NT2/D1 (cell line): ENCODE data around the gene ATXN10.

Source experiments
- DNase-seq: peaks from one replicate; pipeline ENCODE4 v3.0.0-alpha.2; 2011; ENCODE audit warnings: low read depth, low spot score
- H3K27me3 ChIP-seq: 2 replicates; pipeline ENCODE4 v1.6.0; 2011; ENCODE audit warnings: mild to moderate bottlenecking; ENCODE audit not compliant: insufficient read length, insufficient read depth
- H3K36me3 ChIP-seq: 2 replicates; pipeline ENCODE4 v1.6.1; 2011; ENCODE audit warnings: mild to moderate bottlenecking, low read length, mixed read lengths; ENCODE audit not compliant: insufficient read depth, insufficient read length
- H3K4me1 ChIP-seq: 2 replicates; pipeline ENCODE4 v1.5.1; 2011; ENCODE audit not compliant: insufficient read depth, insufficient read length
- H3K4me3 ChIP-seq: 2 replicates; pipeline ENCODE4 v1.5.1; 2011; ENCODE audit warnings: low read depth; ENCODE audit not compliant: insufficient read length
- H3K9ac ChIP-seq: 2 replicates; pipeline ENCODE4 v1.6.0; 2011; ENCODE audit warnings: low read depth; ENCODE audit not compliant: insufficient read length
- H3K9me3 ChIP-seq: 2 replicates; pipeline ENCODE4 v1.5.1; 2011; ENCODE audit warnings: mild to moderate bottlenecking, low read length; ENCODE audit not compliant: insufficient read depth
- SUZ12 ChIP-seq: IDR thresholded peaks from 2 replicates; pipeline ENCODE4 v1.6.1; 2011; ENCODE audit not compliant: insufficient read length, insufficient read depth; ENCODE audit errors: extremely low read depth
- YY1 ChIP-seq: IDR thresholded peaks from 2 replicates; pipeline ENCODE4 v1.6.1; 2011; ENCODE audit not compliant: insufficient read length, insufficient read depth

ATXN10 gene

GRCh38 chr22:45893516-45893915 lies 221.9 kb downstream of the ATXN10 start:
- Histone ChIP-seq H3K27me3 (no peaks in the 10 kb centered on the region), H3K9ac (no peak overlapping the region), H3K4me3 (no peak overlapping the region), H3K9me3 (no peaks in the 10 kb centered on the region), H3K4me1 (no peaks in the 10 kb centered on the region), H3K36me3 (no peaks in the 10 kb centered on the region)
- no peak for TF ChIP-seq YY1
- TF ChIP-seq SUZ12, result no peak
- DNase-seq, result no peak
